H9 (cell line): Measurements from ENCODE around the gene AKIRIN2. TPM values are rescaled to one million over a fixed set of nuclear protein-coding genes. Genes with fewer than 3 reads are reported as not detected.

Source experiments
- DNase-seq: peaks from one replicate; pipeline ENCODE4 v3.0.0-alpha.2; 2017
- H2AFZ ChIP-seq: one replicate; pipeline ENCODE4 v1.6.1; 2013; ENCODE audit warnings: mild to moderate bottlenecking, low read length, control low read depth, moderate library complexity
- H2AK5ac ChIP-seq: 2 replicates; pipeline ENCODE4 v1.6.1; 2013; ENCODE audit warnings: low read length, control low read depth, mixed read lengths; ENCODE audit not compliant: insufficient read length
- H2BK120ac ChIP-seq: one replicate; pipeline ENCODE4 v1.6.1; 2013; ENCODE audit warnings: low read depth, mild to moderate bottlenecking, low read length, control low read depth, inconsistent platforms; ENCODE audit not compliant: poor library complexity, severe bottlenecking
- H2BK12ac ChIP-seq: 2 replicates; pipeline ENCODE4 v1.6.1; 2013; ENCODE audit warnings: low read length, control low read depth, mixed read lengths, low read depth; ENCODE audit not compliant: insufficient read length
- H2BK15ac ChIP-seq: 2 replicates; pipeline ENCODE4 v1.6.1; 2013; ENCODE audit warnings: low read depth, low read length, control low read depth
- H2BK20ac ChIP-seq: one replicate; pipeline ENCODE4 v1.6.1; 2013; ENCODE audit warnings: low read depth, mild to moderate bottlenecking, low read length, control low read depth, inconsistent platforms; ENCODE audit not compliant: poor library complexity, severe bottlenecking
- H2BK5ac ChIP-seq: 2 replicates; pipeline ENCODE4 v1.6.1; 2013; ENCODE audit warnings: low read length, control low read depth, mixed read lengths; ENCODE audit not compliant: insufficient read length
- H3K14ac ChIP-seq: 2 replicates; pipeline ENCODE4 v1.6.1; 2013; ENCODE audit warnings: low read length, control low read depth; ENCODE audit not compliant: insufficient read depth
- H3K18ac ChIP-seq: 2 replicates; pipeline ENCODE4 v1.6.1; 2013; ENCODE audit warnings: low read depth, mild to moderate bottlenecking, mixed read lengths, low read length, control low read depth; ENCODE audit not compliant: insufficient read length
- H3K23ac ChIP-seq: 2 replicates; pipeline ENCODE4 v1.6.1; 2013; ENCODE audit warnings: low read length, control low read depth, mixed read lengths, low read depth; ENCODE audit not compliant: insufficient read length
- H3K23me2 ChIP-seq: 2 replicates; pipeline ENCODE4 v1.6.1; 2013; ENCODE audit warnings: low read depth, mild to moderate bottlenecking, mixed read lengths, low read length, control low read depth; ENCODE audit not compliant: insufficient read length, poor library complexity, severe bottlenecking
- H3K27ac ChIP-seq: 2 replicates; pipeline ENCODE4 v1.5.1; 2013; ENCODE audit warnings: low read length, control low read depth, mixed read lengths, low read depth; ENCODE audit not compliant: insufficient read length
- H3K27me3 ChIP-seq: 2 replicates; pipeline ENCODE4 v1.6.1; 2013; ENCODE audit warnings: low read length, control low read depth, inconsistent platforms; ENCODE audit not compliant: insufficient read depth
- H3K4ac ChIP-seq: 2 replicates; pipeline ENCODE4 v1.6.1; 2013; ENCODE audit warnings: low read depth, mild to moderate bottlenecking, control low read depth, inconsistent platforms, low read length, moderate library complexity
- H3K4me1 ChIP-seq: 2 replicates; pipeline ENCODE4 v1.6.1; 2013; ENCODE audit warnings: low read length, control low read depth, inconsistent platforms; ENCODE audit not compliant: insufficient read depth
- H3K4me2 ChIP-seq: 2 replicates; pipeline ENCODE4 v1.6.1; 2013; ENCODE audit warnings: low read length, control low read depth, mixed read lengths; ENCODE audit not compliant: insufficient read length, insufficient read depth
- H3K56ac ChIP-seq: 2 replicates; pipeline ENCODE4 v1.6.1; 2013; ENCODE audit warnings: low read depth, mild to moderate bottlenecking, mixed read lengths, low read length, control low read depth; ENCODE audit not compliant: insufficient read length
- H3K79me1 ChIP-seq: 2 replicates; pipeline ENCODE4 v1.6.1; 2013; ENCODE audit warnings: low read depth, mild to moderate bottlenecking, moderate library complexity, low read length, control low read depth, inconsistent platforms; ENCODE audit not compliant: insufficient read depth, poor library complexity, severe bottlenecking
- H3K79me2 ChIP-seq: 2 replicates; pipeline ENCODE4 v1.6.1; 2013; ENCODE audit warnings: low read length, control low read depth, inconsistent platforms; ENCODE audit not compliant: insufficient read depth
- H3K9ac ChIP-seq: 2 replicates; pipeline ENCODE4 v1.6.1; 2013; ENCODE audit warnings: low read length, control low read depth, mixed read lengths; ENCODE audit not compliant: insufficient read length; ENCODE audit errors: extremely low read depth
- H3K9me3 ChIP-seq: one replicate; pipeline ENCODE4 v1.6.1; 2013; ENCODE audit warnings: low read depth, low read length, inconsistent platforms; ENCODE audit not compliant: control insufficient read depth
- H3T11ph ChIP-seq: one replicate; pipeline ENCODE4 v1.6.1; 2013; ENCODE audit warnings: mild to moderate bottlenecking, low read length, control low read depth, inconsistent platforms
- H4K20me1 ChIP-seq: one replicate; pipeline ENCODE4 v1.6.1; 2013; ENCODE audit not compliant: control insufficient read depth, insufficient read length, insufficient read depth
- H4K5ac ChIP-seq: 2 replicates; pipeline ENCODE4 v1.6.1; 2013; ENCODE audit warnings: low read depth, mild to moderate bottlenecking, mixed read lengths, low read length, control low read depth; ENCODE audit not compliant: insufficient read length
- H4K8ac ChIP-seq: replicated peaks from 2 replicates; pipeline ENCODE4 v1.6.1; 2013; ENCODE audit warnings: low read length, control low read depth, mixed read lengths, low read depth; ENCODE audit not compliant: insufficient read length
- H4K91ac ChIP-seq: 2 replicates; pipeline ENCODE4 v1.6.1; 2013; ENCODE audit warnings: low read depth, mild to moderate bottlenecking, moderate library complexity, mixed read lengths, low read length, control low read depth; ENCODE audit not compliant: insufficient read length
- H3K27ac Mint-ChIP-seq, 3 experiments: 2 replicates in 2 of 3; 3 replicates in 1 of 3; pipeline ENCODE4 v1.8.0; 2020 to 2021; ENCODE audit warnings: mixed read lengths in 3 of 3, mild to moderate bottlenecking in 1 of 3, moderate library complexity in 1 of 3
- H3K27me3 Mint-ChIP-seq: 2 replicates; pipeline ENCODE4 v1.8.0; 2021; ENCODE audit warnings: low read depth, mild to moderate bottlenecking, moderate library complexity, mixed read lengths
- H3K36me3 Mint-ChIP-seq, 3 experiments: 2 replicates in 2 of 3; 3 replicates in 1 of 3; pipeline ENCODE4 v1.8.0; 2020 to 2021; ENCODE audit warnings: low read depth in 3 of 3, mixed read lengths in 3 of 3; ENCODE audit not compliant: insufficient read depth in 1 of 3
- H3K4me1 Mint-ChIP-seq, 2 experiments: 2 replicates each; pipeline ENCODE4 v1.8.0; 2020; ENCODE audit warnings: mixed read lengths in 2 of 2
- H3K4me3 Mint-ChIP-seq, 2 experiments: 2 replicates in 1 of 2; 3 replicates in 1 of 2; pipeline ENCODE4 v1.8.0; 2020 to 2021; ENCODE audit warnings: mild to moderate bottlenecking in 2 of 2, mixed read lengths in 2 of 2, moderate library complexity in 1 of 2
- H3K9me3 Mint-ChIP-seq, 2 experiments: 2 replicates in 1 of 2; 3 replicates in 1 of 2; pipeline ENCODE4 v1.8.0; 2020; ENCODE audit warnings: mild to moderate bottlenecking in 2 of 2, mixed read lengths in 2 of 2, moderate library complexity in 1 of 2
- total RNA-seq: library from RNA; stranded (reverse); gene quantifications from 2 replicates; pipeline ENCODE4 v1.2.1, GENCODE V29; 2021
- TF ChIP-seq, protein P1 (sequence below): fragments of 200-600 bp; sonication (generic); conservative IDR thresholded peaks from 3 replicates; pipeline ENCODE4 v1.8.0; 2021; ENCODE audit warnings: antibody characterized with exemption, mild to moderate bottlenecking

The AKIRIN2 gene
- total RNA-seq, 1 experiment from 2014 or later: 75.7 TPM

DNA sequence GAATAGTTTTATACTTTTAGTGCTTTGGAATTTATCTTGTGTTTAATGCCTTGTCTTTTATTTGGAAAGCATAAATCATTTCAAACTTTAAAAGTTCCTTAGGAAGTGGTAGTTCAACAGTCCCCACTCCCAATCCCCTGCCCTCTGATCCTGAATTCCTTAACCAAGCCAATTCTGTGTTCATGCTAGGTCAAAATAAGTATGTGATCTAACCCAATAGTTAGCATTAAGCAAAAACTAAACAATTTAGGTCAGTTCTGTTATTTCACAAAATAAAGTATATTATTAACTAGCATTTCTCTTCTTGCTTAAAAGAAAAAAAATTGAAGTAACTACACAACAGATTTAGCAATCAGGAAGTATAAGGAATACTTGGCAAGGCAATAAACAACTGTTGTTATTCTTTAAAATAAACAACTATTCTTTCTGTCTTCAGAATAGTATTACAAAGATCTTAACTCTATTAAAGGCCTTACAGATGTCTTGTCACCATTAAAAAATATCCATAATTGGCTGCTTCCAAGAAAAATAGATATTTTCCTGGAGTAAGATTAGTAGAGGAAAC, 37.0 kb downstream of the AKIRIN2 start:
- no peak overlapping the region for H3K4me2 ChIP-seq
- no peak overlapping the region for H3K27ac ChIP-seq

More for the DNA sequence above, 37.0 kb downstream of the AKIRIN2 start:
- H3K23ac ChIP-seq: no peak overlapping the region
- TF ChIP-seq, protein P1, sequence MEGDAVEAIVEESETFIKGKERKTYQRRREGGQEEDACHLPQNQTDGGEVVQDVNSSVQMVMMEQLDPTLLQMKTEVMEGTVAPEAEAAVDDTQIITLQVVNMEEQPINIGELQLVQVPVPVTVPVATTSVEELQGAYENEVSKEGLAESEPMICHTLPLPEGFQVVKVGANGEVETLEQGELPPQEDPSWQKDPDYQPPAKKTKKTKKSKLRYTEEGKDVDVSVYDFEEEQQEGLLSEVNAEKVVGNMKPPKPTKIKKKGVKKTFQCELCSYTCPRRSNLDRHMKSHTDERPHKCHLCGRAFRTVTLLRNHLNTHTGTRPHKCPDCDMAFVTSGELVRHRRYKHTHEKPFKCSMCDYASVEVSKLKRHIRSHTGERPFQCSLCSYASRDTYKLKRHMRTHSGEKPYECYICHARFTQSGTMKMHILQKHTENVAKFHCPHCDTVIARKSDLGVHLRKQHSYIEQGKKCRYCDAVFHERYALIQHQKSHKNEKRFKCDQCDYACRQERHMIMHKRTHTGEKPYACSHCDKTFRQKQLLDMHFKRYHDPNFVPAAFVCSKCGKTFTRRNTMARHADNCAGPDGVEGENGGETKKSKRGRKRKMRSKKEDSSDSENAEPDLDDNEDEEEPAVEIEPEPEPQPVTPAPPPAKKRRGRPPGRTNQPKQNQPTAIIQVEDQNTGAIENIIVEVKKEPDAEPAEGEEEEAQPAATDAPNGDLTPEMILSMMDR: no peak
- H3K36me3 Mint-ChIP-seq: peaks cover 5 to 60% (median 47%) of the 10 kb centered on the region in 3 experiments; a peak in 6 of 7 replicates
- no peak overlapping the region for H3K27ac Mint-ChIP-seq
- no peak overlapping the region for H3K56ac ChIP-seq
- no peak overlapping the region for H2BK15ac ChIP-seq
- no peak overlapping the region for H3K4me3 Mint-ChIP-seq
- no peak overlapping the region for H2BK5ac ChIP-seq
- no peak overlapping the region for H3K18ac ChIP-seq
- H2BK12ac ChIP-seq: no peak overlapping the region
- H3K4me1 Mint-ChIP-seq: no peaks in the 10 kb centered on the region
- no peak overlapping the region for H3K9ac ChIP-seq
- no peak overlapping the region for H3K14ac ChIP-seq
- no peaks in the 10 kb centered on the region for H3K79me2 ChIP-seq
- H3K9me3 ChIP-seq: no peaks in the 10 kb centered on the region
- no peak overlapping the region for H2BK20ac ChIP-seq
- H4K5ac ChIP-seq: no peak overlapping the region
- H3K4ac ChIP-seq: no peak overlapping the region
- no peaks in the 10 kb centered on the region for H4K20me1 ChIP-seq
- H3T11ph ChIP-seq: no peak overlapping the region
- no peaks in the 10 kb centered on the region for H3K4me1 ChIP-seq
- H3K79me1 ChIP-seq: no peaks in the 10 kb centered on the region
- H2BK120ac ChIP-seq: no peak overlapping the region
- no peaks in the 10 kb centered on the region for H3K9me3 Mint-ChIP-seq
- no peak for DNase-seq
- H3K27me3 ChIP-seq: no peaks in the 10 kb centered on the region
- H3K27me3 Mint-ChIP-seq: no peaks in the 10 kb centered on the region; the same call in 1 of the 2 replicates
- no peak overlapping the region for H4K8ac ChIP-seq
- no peak overlapping the region for H2AK5ac ChIP-seq
- H2AFZ ChIP-seq: no peak overlapping the region
- no peaks in the 10 kb centered on the region for H3K23me2 ChIP-seq
- H4K91ac ChIP-seq: no peak overlapping the region
